ENCODE measurements around the gene NT5C1B. TPM values are rescaled to one million over a fixed set of nuclear protein-coding genes. Genes with fewer than 3 reads are reported as not detected.
A peak's percentile ranks its signal among the peaks of the same experiment; 100 is the strongest.

Gene NT5C1B
- total RNA-seq, 4 donors from 2014 or later = 0.42 TPM; not detected in 3

DNA sequence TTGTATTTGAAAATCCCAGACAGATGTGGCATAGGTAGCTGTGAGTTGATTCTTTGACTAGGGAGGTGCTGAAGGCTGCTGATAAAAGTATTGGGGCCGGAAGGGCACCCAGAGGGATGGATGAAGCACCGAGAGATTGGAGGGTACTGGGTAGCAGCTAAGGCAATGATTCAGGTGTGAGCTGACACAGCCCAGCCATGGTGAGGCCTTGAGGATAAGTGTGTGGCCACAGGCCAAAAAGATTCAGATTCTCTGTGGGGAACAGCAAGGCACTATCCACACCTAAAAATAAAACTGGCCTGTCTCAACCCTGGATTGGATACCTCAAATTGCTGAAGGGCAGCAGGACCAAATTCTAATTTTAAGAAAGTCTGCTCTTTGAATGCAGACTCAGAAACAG is 64.1 kb downstream of the NT5C1B start:
- no peak for TF ChIP-seq POLR2AphosphoS5 (IDR thresholded peaks at IDR 0.05)
- no peak for TF ChIP-seq EP300 (IDR thresholded peaks at IDR 0.05)
- TF ChIP-seq, protein P1, sequence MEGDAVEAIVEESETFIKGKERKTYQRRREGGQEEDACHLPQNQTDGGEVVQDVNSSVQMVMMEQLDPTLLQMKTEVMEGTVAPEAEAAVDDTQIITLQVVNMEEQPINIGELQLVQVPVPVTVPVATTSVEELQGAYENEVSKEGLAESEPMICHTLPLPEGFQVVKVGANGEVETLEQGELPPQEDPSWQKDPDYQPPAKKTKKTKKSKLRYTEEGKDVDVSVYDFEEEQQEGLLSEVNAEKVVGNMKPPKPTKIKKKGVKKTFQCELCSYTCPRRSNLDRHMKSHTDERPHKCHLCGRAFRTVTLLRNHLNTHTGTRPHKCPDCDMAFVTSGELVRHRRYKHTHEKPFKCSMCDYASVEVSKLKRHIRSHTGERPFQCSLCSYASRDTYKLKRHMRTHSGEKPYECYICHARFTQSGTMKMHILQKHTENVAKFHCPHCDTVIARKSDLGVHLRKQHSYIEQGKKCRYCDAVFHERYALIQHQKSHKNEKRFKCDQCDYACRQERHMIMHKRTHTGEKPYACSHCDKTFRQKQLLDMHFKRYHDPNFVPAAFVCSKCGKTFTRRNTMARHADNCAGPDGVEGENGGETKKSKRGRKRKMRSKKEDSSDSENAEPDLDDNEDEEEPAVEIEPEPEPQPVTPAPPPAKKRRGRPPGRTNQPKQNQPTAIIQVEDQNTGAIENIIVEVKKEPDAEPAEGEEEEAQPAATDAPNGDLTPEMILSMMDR (IDR thresholded peaks at IDR 0.05) = no peak
- TF ChIP-seq POLR2A (IDR thresholded peaks at IDR 0.05; ENCODE audit: low read depth) = no peak
- no peaks in the 10 kb centered on the region for H3K9me3 ChIP-seq
- H3K27me3 ChIP-seq = no peaks in the 10 kb centered on the region
- H3K4me3 ChIP-seq = no peak overlapping the region
- H3K36me3 ChIP-seq = no peaks in the 10 kb centered on the region
- intact Hi-C loops (cut with DNase I) = loop anchor here (10.0 kb wide), 1 partner anchor 460 kb away; no protein-coding TSS in a partner anchor
- peak overlapping the region; percentile 43 to 71 (median 54) for H3K27ac ChIP-seq (replicated peaks in 1 of 4)
- no peak for DNase-seq (ENCODE audit: extremely low spot score)
- H3K4me1 ChIP-seq = peaks cover 37 to 79% (median 64%) of the 10 kb centered on the region in 4 donors
- 62% methylated on average over 2 of the region's 2 CpGs for WGBS

DNA sequence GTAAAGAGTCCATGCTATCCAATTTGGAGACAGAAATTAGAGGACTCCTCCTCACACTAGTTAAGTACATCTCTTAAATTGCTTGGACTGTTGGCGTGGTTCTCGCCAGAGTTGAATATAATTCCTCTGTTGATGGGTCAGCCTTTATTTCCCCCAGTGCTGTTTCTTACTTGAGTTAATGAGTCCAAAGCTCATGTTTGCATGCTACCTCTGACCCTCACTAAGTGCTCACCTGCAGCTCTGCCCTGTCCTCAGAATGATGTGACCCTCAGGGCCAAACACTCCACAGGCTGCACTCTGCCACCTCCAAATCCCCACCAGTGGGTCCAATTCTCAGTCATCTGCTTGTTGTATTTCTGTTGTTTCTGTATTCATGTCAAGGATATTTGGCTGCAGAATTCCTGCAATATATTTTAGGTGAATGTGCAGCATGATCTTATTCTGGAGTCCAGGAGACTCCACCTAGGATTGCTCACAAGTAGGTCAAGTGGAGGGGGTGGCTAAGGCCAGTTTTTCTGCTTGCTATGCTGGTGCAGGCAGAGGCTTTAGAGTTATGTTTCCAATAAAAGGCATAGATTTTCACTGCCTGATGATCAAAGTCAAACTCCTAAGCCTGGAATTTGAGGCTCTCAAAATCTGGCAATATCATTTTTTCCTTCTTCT is 66.8 kb downstream of the NT5C1B start:
- Histone ChIP-seq H3K4me3 (no peak overlapping the region), H3K27ac (replicated peaks in 1 of 4) (peak overlapping the region; percentile 8 to 86 (median 78)), H3K36me3 (no peaks in the 10 kb centered on the region), H3K27me3 (no peaks in the 10 kb centered on the region), H3K4me1 (peaks cover 55 to 92% (median 83%) of the 10 kb centered on the region in 4 donors), H3K9me3 (no peaks in the 10 kb centered on the region)
- intact Hi-C loops (cut with DNase I) = loop anchor here (5.0 to 10.0 kb wide), 2 partner anchors 35 to 462 kb away; no protein-coding TSS in a partner anchor
- WGBS = 89% methylated on average over 2 of the region's 2 CpGs
- no peak for DNase-seq (ENCODE audit: extremely low spot score)
- TF ChIP-seq POLR2AphosphoS5 (IDR thresholded peaks at IDR 0.05) (no peak), EP300 (IDR thresholded peaks at IDR 0.05) (no peak), POLR2A (IDR thresholded peaks at IDR 0.05; ENCODE audit: low read depth) (no peak)
- TF ChIP-seq, protein P1 (IDR thresholded peaks at IDR 0.05) = no peak

DNA sequence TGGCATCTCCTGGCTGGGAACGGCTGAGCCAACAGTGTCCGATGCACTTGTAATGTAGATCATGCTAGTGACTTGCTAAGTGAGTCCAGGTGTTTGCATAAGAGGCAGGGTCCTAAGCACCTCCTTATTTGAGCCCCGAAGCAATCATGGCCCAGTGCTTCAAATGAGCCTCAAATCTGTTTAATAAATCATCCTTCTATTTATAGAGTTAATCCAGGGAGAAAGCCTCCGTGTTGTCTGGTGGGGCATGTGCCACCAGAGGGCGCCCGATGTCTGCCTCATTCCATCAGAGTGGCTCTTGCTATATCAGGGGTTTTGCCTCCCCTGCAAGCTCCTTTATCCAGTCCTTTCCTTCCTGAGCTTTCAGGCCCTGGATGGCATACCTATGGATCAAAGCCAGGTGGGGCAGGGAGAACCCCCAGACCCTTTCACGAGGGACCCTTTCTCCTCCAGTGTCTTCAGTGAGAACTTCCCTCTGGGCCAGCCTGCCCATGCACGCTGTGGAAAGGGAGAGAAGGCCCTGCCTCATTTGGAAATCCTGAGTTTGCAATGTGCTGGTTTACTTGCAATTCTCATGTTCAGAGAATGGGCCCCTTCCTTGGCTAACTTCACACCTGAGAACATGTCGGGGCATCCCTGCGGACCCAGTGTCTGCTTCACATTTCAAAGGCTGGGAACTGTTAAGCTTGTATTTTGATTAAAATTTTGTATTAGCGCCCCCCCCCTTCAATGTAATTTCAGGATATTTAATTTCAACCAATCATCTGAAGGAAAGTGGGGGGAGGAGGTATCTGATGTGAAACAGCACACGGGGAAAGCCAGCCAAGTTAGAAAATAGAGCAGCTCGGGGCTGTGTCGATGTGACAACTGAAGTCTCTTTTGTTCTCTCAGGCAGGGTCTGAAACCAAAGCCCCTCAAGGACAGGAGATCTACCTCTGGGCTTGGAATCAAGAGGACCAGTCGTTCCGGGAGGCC is 68.6 kb downstream of the NT5C1B start:
- H3K4me3 ChIP-seq = no peak overlapping the region
- H3K9me3 ChIP-seq = no peaks in the 10 kb centered on the region
- TF ChIP-seq, protein P1 (IDR thresholded peaks at IDR 0.05) = peak; percentile 90 to 94 (median 91)
- TF ChIP-seq POLR2A (IDR thresholded peaks at IDR 0.05; ENCODE audit: low read depth) (no peak), POLR2AphosphoS5 (IDR thresholded peaks at IDR 0.05) (peak; percentile 36 to 48), EP300 (IDR thresholded peaks at IDR 0.05) (no peak)
- H3K27ac ChIP-seq (replicated peaks in 1 of 4) = peak overlapping the region; percentile 77 to 86 (median 81)
- no peaks in the 10 kb centered on the region for H3K27me3 ChIP-seq
- DNase-seq (ENCODE audit: extremely low spot score) = peak; percentile 98
- H3K4me1 ChIP-seq = peaks cover 36 to 93% (median 89%) of the 10 kb centered on the region in 4 donors
- WGBS = 21% methylated on average over 12 of the region's 16 CpGs
- intact Hi-C loops (cut with DNase I) = loop anchor here (1.0 to 10.0 kb wide), 4 partner anchors 37 to 1343 kb away; no protein-coding TSS in a partner anchor
- H3K36me3 ChIP-seq = no peaks in the 10 kb centered on the region

DNA sequence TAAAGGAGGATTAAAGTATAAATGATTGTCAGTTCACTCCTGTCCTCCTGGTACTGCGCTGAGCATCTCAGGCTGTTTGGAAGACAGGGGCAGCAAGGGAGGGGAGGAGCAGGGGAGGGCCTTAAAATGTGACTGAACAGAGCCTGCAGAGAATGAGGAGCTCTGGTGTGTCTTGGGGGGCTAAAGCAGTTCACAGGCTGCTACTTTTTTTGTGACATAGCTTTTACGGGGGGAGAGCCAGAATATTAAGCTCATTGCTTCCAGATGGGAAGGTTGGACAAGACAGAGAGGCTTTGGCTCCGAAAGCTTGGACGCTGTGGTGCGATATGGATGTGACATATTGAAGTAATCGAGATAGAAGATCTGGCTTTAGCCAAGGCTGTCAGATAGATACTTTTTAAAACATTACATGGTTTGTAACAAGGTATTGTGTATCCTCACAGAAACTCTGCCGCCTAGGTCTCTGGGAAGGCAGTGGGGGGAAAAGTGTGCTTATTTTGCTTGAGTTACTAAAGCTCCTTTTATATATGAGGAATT is 69.4 kb downstream of the NT5C1B start:
- no peaks in the 10 kb centered on the region for H3K27me3 ChIP-seq
- TF ChIP-seq POLR2A (IDR thresholded peaks at IDR 0.05; ENCODE audit: low read depth) (no peak), EP300 (IDR thresholded peaks at IDR 0.05) (no peak)
- TF ChIP-seq, protein P1 (IDR thresholded peaks at IDR 0.05) = no peak
- DNase-seq (ENCODE audit: extremely low spot score) = no peak
- intact Hi-C loops (cut with DNase I) = loop anchor here (1.0 to 10.0 kb wide), 5 partner anchors 37 to 1343 kb away; no protein-coding TSS in a partner anchor
- WGBS = 36% methylated on average over 7 of the region's 7 CpGs
- H3K27ac ChIP-seq (replicated peaks in 1 of 4) = peak overlapping the region; percentile 77 to 86 (median 81)
- H3K4me1 ChIP-seq = peaks cover 33 to 93% (median 89%) of the 10 kb centered on the region in 4 donors
- H3K4me3 ChIP-seq = no peak overlapping the region
- no peaks in the 10 kb centered on the region for H3K9me3 ChIP-seq
- H3K36me3 ChIP-seq = no peaks in the 10 kb centered on the region

Measured in esophagus muscularis mucosa (tissue), 4 donors.